ENCODE data around the gene MKS1. TPM values are rescaled to one million over a fixed set of nuclear protein-coding genes. Genes with fewer than 3 reads are reported as not detected.

The MKS1 gene
- total RNA-seq (2014; rRNA removed) (23.9 and 33.1 TPM in 2 replicates), Bru-seq, nascent RNA (percentile 68 among the genes with signal in this experiment), BruChase-seq, experiment 1, labeled RNA remaining after a 6-hour chase (percentile 70 among the genes with signal in this experiment), BruChase-seq, experiment 2, labeled RNA remaining after a 2-hour chase (percentile 74 among the genes with signal in this experiment)
- long read RNA-seq, transcript MKS1-202 (18 exons, 2,397 nt) = major isoform, 37 of 78 reads
- long read RNA-seq, partial matches to known transcripts = 12 of 78 reads
- long read RNA-seq, other reads (novel, unspliced or antisense) = 25 of 78 reads

DNA sequence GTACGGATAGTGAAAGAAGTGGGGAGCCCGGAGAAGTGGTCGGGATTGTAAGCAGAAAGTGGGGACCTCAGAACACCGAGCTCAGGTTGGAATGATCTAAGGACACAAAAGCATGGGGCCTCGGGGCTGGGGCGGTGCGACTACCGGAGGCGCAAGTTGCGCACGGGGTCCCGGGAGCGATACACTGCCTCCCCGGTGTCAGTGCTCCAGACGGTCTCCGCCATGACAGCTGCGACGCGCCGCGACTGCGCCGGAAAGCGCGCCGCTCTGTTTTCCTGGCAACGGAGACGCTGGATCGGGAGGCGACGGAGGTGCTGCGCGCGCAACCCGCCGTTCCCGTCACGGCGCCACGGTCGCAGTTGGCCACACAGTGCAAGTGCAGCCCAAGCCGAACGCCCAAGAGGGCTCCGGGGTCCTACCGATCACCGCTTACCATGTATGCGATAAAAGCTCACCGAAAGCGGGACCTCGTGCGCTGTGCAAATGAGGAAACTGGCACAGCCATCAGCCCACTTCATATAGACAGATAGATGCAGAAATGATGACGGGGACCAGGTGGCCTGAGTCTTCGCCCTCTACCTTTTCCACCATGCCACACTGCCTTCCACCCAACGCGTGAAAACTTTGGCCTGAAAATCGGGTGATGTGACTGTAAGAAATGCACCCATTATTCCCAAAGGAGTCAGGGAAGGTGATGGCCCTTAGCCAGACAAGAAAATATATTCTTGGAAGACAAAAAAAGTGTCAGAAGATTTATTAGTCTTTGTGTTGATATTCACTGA, at the start of gene MKS1:
TSS of gene MKS1 (minus strand) at position 249 of the 782 bp plus-strand sequence. CDS start at position 224, 25 bp downstream.
- BruUV-seq (replicated peaks) = TSS peak; percentile 89
- Histone ChIP-seq H2AFZ (ENCODE audit: low read length) (peak within 1 kb of the TSS; percentile 96), H3K9me3 (ENCODE audit: low read length) (no peaks in the 10 kb centered on the region), H4K20me1 (ENCODE audit: low read length) (no peaks in the 10 kb centered on the region), H3K9ac (ENCODE audit: low read length) (peak within 1 kb of the TSS; percentile 87), H3K4me2 (ENCODE audit: low read length) (peak within 1 kb of the TSS; percentile 99), H3K79me2 (ENCODE audit: low read length) (no peaks in the 10 kb centered on the region), H3K36me3 (ENCODE audit: low read depth, low read length) (no peaks in the 10 kb centered on the region), H3K4me3 (ENCODE audit: low read length) (peak within 1 kb of the TSS; percentile 92), H3F3A (ENCODE audit: low read length, unreplicated experiment) (no peaks in the 10 kb centered on the region), H3K9me2 (replicated peaks; ENCODE audit: low read length) (no peaks in the 10 kb centered on the region), H3K27me3 (ENCODE audit: low read length) (no peaks in the 10 kb centered on the region), H3K27ac (ENCODE audit: low read length) (0 out of 2 replicates have a peak within 1 kb of the TSS, but pooled peaks have one; percentile 1), H3K4me1 (ENCODE audit: insufficient read depth, low read length) (peaks cover 22% of the 10 kb centered on the region)
- ChIA-PET CTCF (no interaction called here), POLR2A (ENCODE audit: unreplicated experiment) (interaction anchor here (0.5 to 0.6 kb wide), 5 partner anchors 119 to 944 kb away, joined by 4 to 5 read pairs (median 4); no protein-coding TSS in a partner anchor)
- ATAC-seq (peak; percentile 98), DNase-seq (peak; percentile 97)
- intact Hi-C loops (cut with micrococcal nuclease) = no loop called here
- no peak for TF ChIP-seq EZH2 (IDR thresholded peaks at IDR 0.05; ENCODE audit: low read length, unreplicated experiment)
- no peak for TF ChIP-seq EZH2phosphoT487 (IDR thresholded peaks at IDR 0.05; ENCODE audit: borderline replicate concordance, low read length)
- TF ChIP-seq, protein P1, sequence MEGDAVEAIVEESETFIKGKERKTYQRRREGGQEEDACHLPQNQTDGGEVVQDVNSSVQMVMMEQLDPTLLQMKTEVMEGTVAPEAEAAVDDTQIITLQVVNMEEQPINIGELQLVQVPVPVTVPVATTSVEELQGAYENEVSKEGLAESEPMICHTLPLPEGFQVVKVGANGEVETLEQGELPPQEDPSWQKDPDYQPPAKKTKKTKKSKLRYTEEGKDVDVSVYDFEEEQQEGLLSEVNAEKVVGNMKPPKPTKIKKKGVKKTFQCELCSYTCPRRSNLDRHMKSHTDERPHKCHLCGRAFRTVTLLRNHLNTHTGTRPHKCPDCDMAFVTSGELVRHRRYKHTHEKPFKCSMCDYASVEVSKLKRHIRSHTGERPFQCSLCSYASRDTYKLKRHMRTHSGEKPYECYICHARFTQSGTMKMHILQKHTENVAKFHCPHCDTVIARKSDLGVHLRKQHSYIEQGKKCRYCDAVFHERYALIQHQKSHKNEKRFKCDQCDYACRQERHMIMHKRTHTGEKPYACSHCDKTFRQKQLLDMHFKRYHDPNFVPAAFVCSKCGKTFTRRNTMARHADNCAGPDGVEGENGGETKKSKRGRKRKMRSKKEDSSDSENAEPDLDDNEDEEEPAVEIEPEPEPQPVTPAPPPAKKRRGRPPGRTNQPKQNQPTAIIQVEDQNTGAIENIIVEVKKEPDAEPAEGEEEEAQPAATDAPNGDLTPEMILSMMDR (conservative IDR thresholded peaks at IDR 0.05; ENCODE audit: low read depth, low read length) = peak; percentile 60; the same call in 1 of the 2 replicates

DNA sequence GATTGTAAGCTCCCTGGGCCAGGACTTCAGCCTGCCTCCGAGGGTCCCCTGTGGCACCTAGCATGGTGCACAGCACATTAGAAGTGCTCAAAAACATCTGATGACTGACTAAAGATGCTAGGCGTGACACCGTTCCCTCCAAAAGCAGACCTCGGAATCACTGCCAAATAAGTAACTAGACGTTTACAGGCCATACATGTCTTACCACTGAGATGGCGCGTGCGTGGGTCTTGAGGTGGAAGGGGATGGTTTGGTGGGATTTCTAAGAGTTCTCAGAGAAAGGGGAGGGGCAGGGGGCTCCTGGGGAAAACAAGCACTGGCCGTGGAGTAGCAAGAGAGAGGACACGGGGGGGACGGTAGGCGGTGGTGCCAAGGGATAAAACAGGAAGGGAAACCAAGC, 49.3 kb upstream of the MKS1 start:
- no peaks in the 10 kb centered on the region for H4K20me1 ChIP-seq (ENCODE audit: low read length)
- ATAC-seq (no peak), DNase-seq (no peak)
- intact Hi-C loops (cut with micrococcal nuclease) = no loop called here
- H2AFZ ChIP-seq (ENCODE audit: low read length) = no peak overlapping the region
- no peaks in the 10 kb centered on the region for H3F3A ChIP-seq (ENCODE audit: low read length, unreplicated experiment)
- no peaks in the 10 kb centered on the region for H3K9me2 ChIP-seq (replicated peaks; ENCODE audit: low read length)
- ChIA-PET POLR2A (ENCODE audit: unreplicated experiment) (no interaction called here), CTCF (no interaction called here)
- no peak overlapping the region for H3K9ac ChIP-seq (ENCODE audit: low read length)
- H3K36me3 ChIP-seq (ENCODE audit: low read depth, low read length) = no peaks in the 10 kb centered on the region
- H3K4me2 ChIP-seq (ENCODE audit: low read length) = no peak overlapping the region
- H3K4me3 ChIP-seq (ENCODE audit: low read length) = no peak overlapping the region
- H3K27ac ChIP-seq (ENCODE audit: low read length) = no peak overlapping the region
- no peaks in the 10 kb centered on the region for H3K79me2 ChIP-seq (ENCODE audit: low read length)
- peaks cover 55% of the 10 kb centered on the region for H3K27me3 ChIP-seq (ENCODE audit: low read length)
- no peak for TF ChIP-seq EZH2phosphoT487 (IDR thresholded peaks at IDR 0.05; ENCODE audit: borderline replicate concordance, low read length)
- TF ChIP-seq, protein P1 (conservative IDR thresholded peaks at IDR 0.05; ENCODE audit: low read depth, low read length) = no peak
- no peak for TF ChIP-seq EZH2 (IDR thresholded peaks at IDR 0.05; ENCODE audit: low read length, unreplicated experiment)
- no peaks in the 10 kb centered on the region for H3K9me3 ChIP-seq (ENCODE audit: low read length)
- no peaks in the 10 kb centered on the region for H3K4me1 ChIP-seq (ENCODE audit: insufficient read depth, low read length)
- BruUV-seq (replicated peaks) = no TSS peak
